Measurements from ENCODE around the gene KCNJ1. TPM values are rescaled to one million over a fixed set of nuclear protein-coding genes. Genes with fewer than 3 reads are reported as not detected.

The KCNJ1 gene
- total RNA-seq, 4 donors from 2014 or later = not detected

DNA sequence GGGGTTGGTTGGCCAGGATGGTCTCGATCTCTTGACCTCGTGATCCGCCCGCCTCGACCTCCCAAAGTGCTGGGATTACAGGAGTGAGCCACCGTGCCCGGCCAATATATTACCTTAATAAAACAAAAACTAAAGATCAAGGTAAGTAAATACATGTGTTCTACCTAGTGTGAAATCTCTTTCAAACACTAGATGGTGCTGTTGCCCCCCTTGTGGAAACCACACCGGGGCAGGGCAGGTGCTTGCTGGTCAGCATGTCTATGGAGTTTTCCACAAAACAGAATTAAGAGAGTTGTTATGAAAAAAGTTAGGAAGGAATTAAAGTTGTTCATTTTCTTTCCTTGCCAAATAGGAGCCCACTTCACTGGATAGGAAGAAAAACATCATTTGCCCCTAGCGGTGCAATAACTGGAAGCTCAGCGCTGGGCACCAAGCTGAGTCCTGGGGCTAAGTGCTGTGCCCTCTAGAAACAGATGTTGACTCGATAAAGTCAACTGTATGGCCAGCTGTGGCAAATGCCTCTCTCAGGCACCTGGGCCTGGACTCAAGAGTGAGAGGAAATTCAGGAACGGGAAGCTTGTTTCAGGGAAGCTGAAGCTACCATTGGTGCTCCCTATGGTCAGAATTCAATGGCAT is 17.7 kb upstream of the KCNJ1 start:
- H3K27ac ChIP-seq (replicated peaks in 1 of 4) = no peak overlapping the region
- 29% methylated on average over 12 of the region's 12 CpGs for WGBS
- no peak for DNase-seq (ENCODE audit: extremely low spot score)
- TF ChIP-seq POLR2A (IDR thresholded peaks at IDR 0.05; ENCODE audit: low read depth) = no peak
- TF ChIP-seq, protein P1, sequence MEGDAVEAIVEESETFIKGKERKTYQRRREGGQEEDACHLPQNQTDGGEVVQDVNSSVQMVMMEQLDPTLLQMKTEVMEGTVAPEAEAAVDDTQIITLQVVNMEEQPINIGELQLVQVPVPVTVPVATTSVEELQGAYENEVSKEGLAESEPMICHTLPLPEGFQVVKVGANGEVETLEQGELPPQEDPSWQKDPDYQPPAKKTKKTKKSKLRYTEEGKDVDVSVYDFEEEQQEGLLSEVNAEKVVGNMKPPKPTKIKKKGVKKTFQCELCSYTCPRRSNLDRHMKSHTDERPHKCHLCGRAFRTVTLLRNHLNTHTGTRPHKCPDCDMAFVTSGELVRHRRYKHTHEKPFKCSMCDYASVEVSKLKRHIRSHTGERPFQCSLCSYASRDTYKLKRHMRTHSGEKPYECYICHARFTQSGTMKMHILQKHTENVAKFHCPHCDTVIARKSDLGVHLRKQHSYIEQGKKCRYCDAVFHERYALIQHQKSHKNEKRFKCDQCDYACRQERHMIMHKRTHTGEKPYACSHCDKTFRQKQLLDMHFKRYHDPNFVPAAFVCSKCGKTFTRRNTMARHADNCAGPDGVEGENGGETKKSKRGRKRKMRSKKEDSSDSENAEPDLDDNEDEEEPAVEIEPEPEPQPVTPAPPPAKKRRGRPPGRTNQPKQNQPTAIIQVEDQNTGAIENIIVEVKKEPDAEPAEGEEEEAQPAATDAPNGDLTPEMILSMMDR (IDR thresholded peaks at IDR 0.05) = peak; percentile 86 to 87 (median 86)
- H3K36me3 ChIP-seq = no peaks in the 10 kb centered on the region
- H3K4me1 ChIP-seq = peaks cover 0 to under 1% (median 0%) of the 10 kb centered on the region in 4 donors
- H3K9me3 ChIP-seq = no peaks in the 10 kb centered on the region
- no peak overlapping the region for H3K4me3 ChIP-seq
- H3K27me3 ChIP-seq = peaks cover 0 to 48% (median 2%) of the 10 kb centered on the region in 4 donors
- intact Hi-C loops (cut with DNase I) = loop anchor here (2.0 to 10.0 kb wide), 2 partner anchors 72 to 450 kb away; no protein-coding TSS in a partner anchor

DNA sequence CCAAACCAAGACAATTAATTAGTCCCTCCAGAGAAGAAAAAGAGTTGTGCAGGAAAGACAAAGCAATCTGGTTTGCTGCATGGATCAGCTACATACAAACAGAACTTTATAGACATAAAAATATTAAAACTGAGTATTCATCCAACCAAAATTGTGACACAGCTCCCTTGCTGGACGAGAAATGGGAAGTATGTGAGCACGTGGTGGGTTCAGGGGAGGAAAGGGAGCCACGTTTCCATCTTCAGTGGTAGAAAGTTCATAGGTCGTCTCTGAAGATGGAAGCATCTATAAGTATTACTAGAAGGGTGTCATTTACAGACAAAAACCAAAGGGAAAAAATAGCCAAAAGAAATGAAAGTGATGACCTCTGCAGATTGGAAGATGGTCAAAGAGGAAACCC is 17.0 kb upstream of the KCNJ1 start:
- intact Hi-C loops (cut with DNase I) = loop anchor here (2.0 to 10.0 kb wide), 2 partner anchors 73 to 451 kb away; no protein-coding TSS in a partner anchor
- H3K4me3 ChIP-seq = no peak overlapping the region
- no peak overlapping the region for H3K27ac ChIP-seq (replicated peaks in 1 of 4)
- H3K27me3 ChIP-seq = peaks cover 0 to 43% (median 0%) of the 10 kb centered on the region in 4 donors
- H3K36me3 ChIP-seq = no peaks in the 10 kb centered on the region
- 45% methylated on average over 4 of the region's 4 CpGs for WGBS
- H3K4me1 ChIP-seq = no peaks in the 10 kb centered on the region
- TF ChIP-seq, protein P1 (IDR thresholded peaks at IDR 0.05) = no peak
- TF ChIP-seq POLR2AphosphoS5 (IDR thresholded peaks at IDR 0.05) (no peak), EP300 (IDR thresholded peaks at IDR 0.05) (no peak), POLR2A (IDR thresholded peaks at IDR 0.05; ENCODE audit: low read depth) (no peak)
- H3K9me3 ChIP-seq = no peaks in the 10 kb centered on the region
- DNase-seq (ENCODE audit: extremely low spot score) = no peak

DNA sequence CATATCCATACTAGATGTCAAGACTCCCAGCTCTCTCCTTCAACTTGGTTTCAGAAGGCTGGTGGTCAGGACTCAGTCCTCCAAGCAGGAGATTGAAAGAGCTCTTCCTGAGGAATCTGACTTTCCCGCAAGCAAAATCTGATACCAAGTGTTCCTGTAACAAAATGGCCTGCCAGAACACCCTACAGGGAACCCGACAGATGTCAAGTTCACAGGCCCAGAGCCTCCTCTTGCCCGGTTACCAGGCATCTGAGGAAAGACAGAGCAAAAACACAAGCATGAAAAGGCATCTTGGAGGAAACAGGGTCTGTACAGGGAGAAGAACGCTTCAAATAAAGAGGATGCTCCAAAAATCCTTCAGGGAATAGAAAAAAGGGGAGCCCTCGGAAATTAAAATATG is 15.4 kb upstream of the KCNJ1 start:
- H3K27ac ChIP-seq (replicated peaks in 1 of 4) = no peak overlapping the region
- no peak overlapping the region for H3K4me3 ChIP-seq
- WGBS = 74% methylated on average over 5 of the region's 5 CpGs
- intact Hi-C loops (cut with DNase I) = loop anchor here (10.0 kb wide), 1 partner anchor 452 kb away; no protein-coding TSS in a partner anchor
- no peaks in the 10 kb centered on the region for H3K36me3 ChIP-seq
- no peak for TF ChIP-seq POLR2A (IDR thresholded peaks at IDR 0.05; ENCODE audit: low read depth)
- TF ChIP-seq POLR2AphosphoS5 (IDR thresholded peaks at IDR 0.05) = no peak
- no peak for TF ChIP-seq EP300 (IDR thresholded peaks at IDR 0.05)
- TF ChIP-seq, protein P1 (IDR thresholded peaks at IDR 0.05) = no peak
- H3K9me3 ChIP-seq = no peaks in the 10 kb centered on the region
- H3K27me3 ChIP-seq = peaks cover 0 to 38% (median 0%) of the 10 kb centered on the region in 4 donors
- H3K4me1 ChIP-seq = no peaks in the 10 kb centered on the region
- DNase-seq (ENCODE audit: extremely low spot score) = no peak

DNA sequence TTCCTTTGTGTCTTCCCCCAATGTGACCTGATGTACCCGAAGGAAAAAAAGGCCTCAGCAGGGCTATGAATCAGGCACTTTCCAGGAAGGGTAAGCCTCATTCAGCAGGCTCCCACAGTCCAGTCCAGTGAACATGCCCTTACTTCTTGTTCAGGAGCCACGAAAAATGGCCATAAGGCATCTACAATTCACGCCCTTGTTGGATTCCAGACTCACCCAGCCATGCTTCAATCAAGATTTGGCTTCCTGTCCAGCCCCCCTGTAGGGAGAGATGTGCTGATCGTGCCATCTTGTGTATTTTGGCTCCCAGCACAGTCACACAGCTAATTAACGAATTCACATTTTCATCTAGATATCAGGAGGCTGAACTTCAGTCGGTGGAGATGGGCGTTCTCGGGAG is 14.1 kb upstream of the KCNJ1 start:
- DNase-seq (ENCODE audit: extremely low spot score) = no peak
- TF ChIP-seq EP300 (IDR thresholded peaks at IDR 0.05) (no peak), POLR2A (IDR thresholded peaks at IDR 0.05; ENCODE audit: low read depth) (no peak)
- TF ChIP-seq, protein P1 (IDR thresholded peaks at IDR 0.05) = no peak
- Histone ChIP-seq H3K27ac (replicated peaks in 1 of 4) (no peak overlapping the region), H3K27me3 (peaks cover 0 to 33% (median 0%) of the 10 kb centered on the region in 4 donors), H3K9me3 (no peaks in the 10 kb centered on the region), H3K4me1 (no peaks in the 10 kb centered on the region), H3K36me3 (no peaks in the 10 kb centered on the region), H3K4me3 (no peak overlapping the region)
- intact Hi-C loops (cut with DNase I) = loop anchor here (10.0 kb wide), 1 partner anchor 454 kb away; no protein-coding TSS in a partner anchor
- 92% methylated on average over 8 of the region's 8 CpGs for WGBS
